IPS-18c (cell line): ENCODE measurements around the gene CDHR4.
"Not testable (repeated sequence)": the region's sequence is repeated elsewhere in the genome, so short reads cannot be mapped to it uniquely, and the experiment has no call there.

ENCODE experiments used
- H3K4me3 ChIP-seq: 2 replicates; pipeline ENCODE4 v1.7.0; 2013; ENCODE audit warnings: low read depth, mild to moderate bottlenecking, low read length, moderate library complexity; ENCODE audit not compliant: insufficient read depth
- H3K9me3 ChIP-seq: one replicate; pipeline ENCODE4 v1.6.1; 2013; ENCODE audit warnings: mild to moderate bottlenecking, low read length, moderate library complexity; ENCODE audit not compliant: control insufficient read depth, insufficient read depth

Gene CDHR4

GRCh38 chr3:49799761-49800160, at the start of gene CDHR4:
Gene CDHR4 (minus strand): TSS chr3:49799873. CDS start chr3:49799812, 61 bp downstream.
- H3K4me3 ChIP-seq: no peak within 1 kb of the TSS
- no peaks in the 10 kb centered on the region for H3K9me3 ChIP-seq

GRCh38 chr3:49845694-49846093, 46.0 kb upstream of the CDHR4 start:
- no peak overlapping the region for H3K4me3 ChIP-seq
- H3K9me3 ChIP-seq: no peaks in the 10 kb centered on the region

GRCh38 chr3:49844464-49845183, 45.0 kb upstream of the CDHR4 start:
- Histone ChIP-seq H3K4me3 (no peak overlapping the region), H3K9me3 (no peaks in the 10 kb centered on the region)

- Histone ChIP-seq H3K9me3 (no peaks in the 10 kb centered on the region), H3K4me3 (no peak overlapping the region)
Measured at GRCh38 chr3:49842843-49843517, 43.3 kb upstream of the CDHR4 start.

GRCh38 chr3:49841806-49842205, 42.1 kb upstream of the CDHR4 start:
- H3K4me3 ChIP-seq: no peak overlapping the region
- H3K9me3 ChIP-seq: no peaks in the 10 kb centered on the region

GRCh38 chr3:49841126-49841696, 41.5 kb upstream of the CDHR4 start:
- no peak overlapping the region for H3K4me3 ChIP-seq
- H3K9me3 ChIP-seq: no peaks in the 10 kb centered on the region

- Histone ChIP-seq H3K4me3 (no peak overlapping the region), H3K9me3 (no peaks in the 10 kb centered on the region)
Measured at GRCh38 chr3:49840388-49840787, 40.7 kb upstream of the CDHR4 start.

- Histone ChIP-seq H3K4me3 (no peak overlapping the region), H3K9me3 (no peaks in the 10 kb centered on the region)
Measured at GRCh38 chr3:49839193-49839809, 39.6 kb upstream of the CDHR4 start.

GRCh38 chr3:49831341-49831740, 31.7 kb upstream of the CDHR4 start:
- Histone ChIP-seq H3K9me3 (no peaks in the 10 kb centered on the region), H3K4me3 (no peak overlapping the region)

GRCh38 chr3:49826016-49826415, 26.3 kb upstream of the CDHR4 start:
- Histone ChIP-seq H3K4me3 (no peak overlapping the region), H3K9me3 (no peaks in the 10 kb centered on the region)

GRCh38 chr3:49823131-49823530, 23.5 kb upstream of the CDHR4 start:
- not testable (repeated sequence) for H3K4me3 ChIP-seq, H3K9me3 ChIP-seq

- H3K4me3 ChIP-seq: no peak within 1 kb of the TSS
Measured at GRCh38 chr3:49813497-49814174, 14.0 kb upstream of the CDHR4 start, which contains the start of gene UBA7. Gene UBA7 (minus strand): TSS chr3:49813953. CDS start chr3:49813787, 166 bp downstream.

GRCh38 chr3:49812916-49813496, 13.3 kb upstream of the CDHR4 start:
- Histone ChIP-seq H3K9me3 (no peaks in the 10 kb centered on the region), H3K4me3 (no peak overlapping the region)

More at GRCh38 chr3:49813497-49814174, 14.0 kb upstream of the CDHR4 start, which contains the start of gene UBA7:
- no peaks in the 10 kb centered on the region for H3K9me3 ChIP-seq

- H3K4me3 ChIP-seq: no peak overlapping the region
- H3K9me3 ChIP-seq: no peaks in the 10 kb centered on the region
Measured at GRCh38 chr3:49807431-49808114, 7.9 kb upstream of the CDHR4 start.

- H3K9me3 ChIP-seq: no peaks in the 10 kb centered on the region
- H3K4me3 ChIP-seq: no peak overlapping the region
Measured at GRCh38 chr3:49806850-49807249, 7.2 kb upstream of the CDHR4 start.

- no peak overlapping the region; the same call in 1 of the 2 replicates for H3K4me3 ChIP-seq
- no peaks in the 10 kb centered on the region for H3K9me3 ChIP-seq
Measured at GRCh38 chr3:49805897-49806701, 6.4 kb upstream of the CDHR4 start.
